K562 (cell line): ENCODE measurements around the gene NAA40.

Source experiments
- FOXP1 ChIP-seq: sonication (generic); formaldehyde crosslinking; IDR thresholded peaks from 2 replicates; pipeline ENCODE4 v1.8.0; 2022; ENCODE audit warnings: mild to moderate bottlenecking, missing genetic modification reagents
- GATA2 ChIP-seq: sonication (generic); formaldehyde crosslinking; IDR thresholded peaks from 2 replicates; pipeline ENCODE4 v1.4.0; 2020; ENCODE audit warnings: mild to moderate bottlenecking, missing genetic modification reagents
- HCFC1 ChIP-seq: IDR thresholded peaks from 2 replicates; pipeline ENCODE4 v1.6.1; 2012; ENCODE audit warnings: low read depth, low read length, improper control_type of control experiment
- NFRKB ChIP-seq: fragments of 450-650 bp; IDR thresholded peaks from 2 replicates; pipeline ENCODE4 v1.6.1; 2016; ENCODE audit warnings: low read depth
- POLR2A ChIP-seq: fragments of 450-650 bp; conservative IDR thresholded peaks from 2 replicates; pipeline ENCODE4 v1.6.1; 2016
- ZNF175 ChIP-seq: fragments of 200-800 bp; sonication (Bioruptor generic); IDR thresholded peaks from 2 replicates; pipeline ENCODE4 v1.6.1; 2016; ENCODE audit warnings: low read depth, mild to moderate bottlenecking, missing genetic modification characterization, missing compliant biosample characterization
- TF ChIP-seq, protein P1 (sequence below), 3 experiments: IDR thresholded peaks in 2 of 3; conservative IDR thresholded peaks in 1 of 3; 2 replicates each; pipeline ENCODE4 v1.5.1; 2011 to 2012; ENCODE audit warnings: low read length in 3 of 3, mild to moderate bottlenecking in 3 of 3, control low read depth in 2 of 3, improper control_type of control experiment in 1 of 3, inconsistent platforms in 1 of 3, low read depth in 1 of 3, mixed read lengths in 1 of 3, moderate library complexity in 1 of 3; ENCODE audit not compliant: insufficient read depth in 2 of 3

DNA sequence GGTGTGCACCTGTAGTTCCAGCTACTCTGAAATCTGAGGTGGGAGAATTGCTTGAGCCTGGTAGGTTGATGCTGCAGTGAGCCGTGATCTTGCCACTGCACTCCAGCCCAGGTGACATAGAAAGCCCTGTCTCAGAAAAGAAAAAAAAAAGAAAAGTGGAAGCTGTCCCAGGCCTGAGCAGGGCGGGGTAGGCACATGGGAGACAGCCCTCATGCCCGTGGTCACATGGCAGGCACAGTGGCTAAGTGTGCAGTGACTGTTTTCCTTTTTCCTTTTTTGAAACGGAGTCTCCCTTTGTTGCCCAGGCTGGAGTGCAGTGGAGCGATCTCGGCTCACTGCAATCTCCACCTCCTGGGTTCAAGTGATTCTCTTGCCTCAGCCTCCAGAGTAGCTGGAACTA lies 55.2 kb downstream of the NAA40 start:
- TF ChIP-seq ZNF175 (CRISPR knock-in tag) (no peak), POLR2A (no peak), FOXP1 (CRISPR knock-in tag) (no peak), NFRKB (no peak), GATA2 (CRISPR knock-in tag) (no peak), HCFC1 (no peak)
- TF ChIP-seq, protein P1, sequence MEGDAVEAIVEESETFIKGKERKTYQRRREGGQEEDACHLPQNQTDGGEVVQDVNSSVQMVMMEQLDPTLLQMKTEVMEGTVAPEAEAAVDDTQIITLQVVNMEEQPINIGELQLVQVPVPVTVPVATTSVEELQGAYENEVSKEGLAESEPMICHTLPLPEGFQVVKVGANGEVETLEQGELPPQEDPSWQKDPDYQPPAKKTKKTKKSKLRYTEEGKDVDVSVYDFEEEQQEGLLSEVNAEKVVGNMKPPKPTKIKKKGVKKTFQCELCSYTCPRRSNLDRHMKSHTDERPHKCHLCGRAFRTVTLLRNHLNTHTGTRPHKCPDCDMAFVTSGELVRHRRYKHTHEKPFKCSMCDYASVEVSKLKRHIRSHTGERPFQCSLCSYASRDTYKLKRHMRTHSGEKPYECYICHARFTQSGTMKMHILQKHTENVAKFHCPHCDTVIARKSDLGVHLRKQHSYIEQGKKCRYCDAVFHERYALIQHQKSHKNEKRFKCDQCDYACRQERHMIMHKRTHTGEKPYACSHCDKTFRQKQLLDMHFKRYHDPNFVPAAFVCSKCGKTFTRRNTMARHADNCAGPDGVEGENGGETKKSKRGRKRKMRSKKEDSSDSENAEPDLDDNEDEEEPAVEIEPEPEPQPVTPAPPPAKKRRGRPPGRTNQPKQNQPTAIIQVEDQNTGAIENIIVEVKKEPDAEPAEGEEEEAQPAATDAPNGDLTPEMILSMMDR (IDR thresholded peaks at IDR 0.05 in 2 of 3, conservative IDR thresholded peaks at IDR 0.05 in 1 of 3; ENCODE audit: insufficient read depth in 2 of 3, low read depth in 1 of 3, low read length in 3 of 3), result no peak
